NCI-H748 treated with DMSO at 0.1 percent for 48 hours (cell line): ENCODE results near the gene PRPF38B.

Source experiments
- DNase-seq: peaks from one replicate; lab custom pipeline; 2025; lab: John Stamatoyannopoulos, UW

Gene PRPF38B

DNA sequence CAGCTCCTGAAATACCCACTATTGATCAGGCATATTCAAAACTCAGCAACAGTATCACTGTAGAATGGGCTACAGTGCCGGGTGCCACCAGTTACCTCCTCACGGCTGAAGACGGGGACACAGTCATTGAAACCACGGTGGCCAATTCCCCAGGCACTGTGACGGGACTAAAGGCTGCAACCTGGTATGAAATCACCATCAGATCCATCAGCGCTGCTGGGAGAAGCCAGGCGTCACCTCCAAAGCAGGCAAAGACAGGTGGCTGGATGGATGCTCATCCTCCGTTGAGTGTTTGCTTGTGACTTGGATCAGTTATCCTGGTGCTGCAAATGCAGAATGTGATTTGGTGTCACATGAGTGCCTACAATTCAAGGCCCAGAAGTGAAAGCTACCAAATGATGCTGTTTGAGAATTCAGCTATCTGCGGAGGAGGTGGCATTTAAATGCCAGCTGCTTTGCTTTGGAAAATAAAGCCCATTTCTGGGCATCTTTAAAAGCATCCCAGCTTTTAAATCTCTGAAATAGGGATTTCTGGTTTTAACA lies 25.7 kb downstream of the PRPF38B start:
- no peak for DNase-seq

- DNase-seq: no peak
Measured at GRCh38 chr1:108718927-108719655, 27.0 kb downstream of the PRPF38B start.

DNA sequence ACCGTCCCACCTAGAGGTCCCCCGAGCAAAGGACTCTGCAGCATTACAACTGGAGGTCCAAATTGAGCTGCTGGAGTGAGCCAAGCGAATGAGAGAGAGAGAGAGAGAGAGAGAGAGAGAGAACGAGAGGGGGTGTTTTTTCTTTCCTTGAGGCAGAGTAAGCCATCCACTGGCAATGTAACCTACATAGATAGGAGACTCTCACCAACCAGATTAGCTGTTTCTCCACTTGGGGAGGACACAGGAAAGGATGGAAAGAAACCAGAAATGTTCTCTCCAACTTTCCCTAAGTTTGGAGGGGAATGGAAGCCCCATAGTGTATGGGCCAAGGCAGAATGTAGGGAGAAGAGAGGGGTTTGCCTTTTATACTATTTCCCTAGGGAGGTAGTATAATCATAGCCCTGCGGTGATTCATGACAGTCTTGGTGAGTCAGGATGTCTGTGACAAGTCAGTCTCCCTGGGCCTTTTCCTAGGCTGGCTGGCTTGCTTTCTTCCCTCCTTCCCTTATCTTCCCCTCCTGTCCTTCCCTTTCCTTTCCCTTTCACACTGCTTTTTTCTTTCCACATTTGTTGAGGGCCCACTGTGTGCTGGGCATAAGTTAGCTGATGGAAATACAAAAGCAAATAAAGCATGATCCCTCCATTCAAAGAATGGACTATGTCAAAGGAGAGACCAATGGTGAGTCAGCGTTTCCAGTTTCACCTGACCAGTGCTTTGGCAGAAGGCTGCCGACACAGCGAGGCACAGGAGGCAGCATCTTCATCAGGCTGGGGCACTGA lies 27.7 kb downstream of the PRPF38B start:
- no peak for DNase-seq

- DNase-seq: no peak
Measured at GRCh38 chr1:108722292-108722691, 30.2 kb downstream of the PRPF38B start.

GRCh38 chr1:108725906-108726305 lies 33.8 kb downstream of the PRPF38B start:
- no peak for DNase-seq

GRCh38 chr1:108728327-108728923 lies 36.3 kb downstream of the PRPF38B start:
- no peak for DNase-seq

- DNase-seq: no peak
Measured at GRCh38 chr1:108729481-108729880, 37.4 kb downstream of the PRPF38B start.

- no peak for DNase-seq
Measured at GRCh38 chr1:108732398-108732797, 40.3 kb downstream of the PRPF38B start.

DNA sequence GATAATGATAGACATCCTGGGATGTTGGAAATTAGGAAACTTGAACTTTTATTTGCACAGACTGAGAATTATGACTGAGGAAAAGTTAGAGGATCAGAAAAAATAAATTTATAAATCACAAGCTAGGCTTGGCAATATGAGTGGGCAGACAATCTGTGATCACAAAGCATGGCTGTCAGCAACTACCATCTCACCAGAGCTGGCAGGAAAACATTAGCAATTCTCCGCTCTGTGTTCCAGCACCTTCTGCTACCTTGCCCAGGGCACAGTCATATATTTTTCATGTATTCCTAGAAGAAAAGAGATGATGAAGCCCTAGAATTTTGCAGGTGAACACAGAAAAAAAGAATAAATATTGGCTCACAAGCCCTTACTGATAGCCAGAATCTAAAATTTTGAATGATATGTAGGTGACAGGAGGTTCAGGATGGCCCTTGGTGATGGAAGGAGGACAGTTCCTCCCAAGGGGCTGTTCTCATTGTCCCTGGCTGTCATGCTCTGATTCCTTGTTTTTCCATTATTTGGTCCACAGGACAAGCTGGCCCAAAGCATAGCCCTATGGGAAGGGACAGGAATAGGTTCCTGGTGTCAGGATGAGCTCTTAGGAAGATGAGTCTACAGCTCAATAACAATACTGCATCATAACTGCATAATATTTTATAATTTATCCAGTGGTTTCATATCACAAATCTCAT lies 42.2 kb downstream of the PRPF38B start:
- no peak for DNase-seq

DNA sequence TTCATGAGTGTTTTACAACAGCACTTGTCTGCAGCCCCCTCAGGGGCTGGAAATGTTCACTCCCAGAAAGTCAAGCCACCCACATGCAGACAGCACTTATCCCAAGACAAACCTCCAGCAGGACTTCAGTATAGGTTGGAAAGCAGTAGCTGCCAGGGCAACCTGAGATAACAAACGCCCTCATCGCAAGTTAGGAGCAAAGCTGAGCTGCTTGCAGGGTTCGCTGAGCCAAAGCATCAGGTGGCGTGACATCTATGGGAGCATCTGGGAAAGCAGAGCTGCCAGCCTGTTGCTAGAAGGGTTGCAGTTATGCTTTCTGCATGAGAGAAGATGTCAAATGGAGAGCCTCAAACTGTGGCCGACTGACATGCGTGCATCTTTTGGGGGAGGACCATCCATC lies 50.1 kb downstream of the PRPF38B start:
- DNase-seq: no peak

DNA sequence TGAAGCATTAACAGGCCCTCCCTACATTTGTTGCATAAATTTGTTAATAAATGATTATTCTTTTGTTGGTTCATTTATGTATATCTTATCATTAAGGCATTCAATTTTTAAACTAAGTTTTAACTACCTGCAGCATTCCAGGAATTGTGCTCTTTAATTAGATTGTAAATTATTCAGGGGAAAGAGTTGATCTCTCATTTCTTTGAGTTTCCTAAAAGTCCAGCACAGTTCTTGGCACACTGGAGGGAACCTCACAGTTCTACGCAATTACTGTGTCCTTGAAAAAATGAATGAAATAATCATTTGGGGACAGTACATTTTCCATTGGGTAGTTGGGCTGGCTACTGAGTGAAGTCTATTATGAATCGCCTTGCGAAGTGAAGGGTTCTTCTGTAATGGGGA lies 53.9 kb downstream of the PRPF38B start:
- DNase-seq: no peak

- peak; percentile 93 for DNase-seq
Measured at GRCh38 chr1:108746382-108747170, 54.5 kb downstream of the PRPF38B start, which contains the start of gene STXBP3. STXBP3 (plus strand) TSS chr1:108746674; CDS start chr1:108746738, 64 bp downstream.

- peak; percentile 61 for DNase-seq
Measured at GRCh38 chr1:108747171-108747850, 55.2 kb downstream of the PRPF38B start.

GRCh38 chr1:108747898-108748297 lies 55.8 kb downstream of the PRPF38B start:
- no peak for DNase-seq

DNA sequence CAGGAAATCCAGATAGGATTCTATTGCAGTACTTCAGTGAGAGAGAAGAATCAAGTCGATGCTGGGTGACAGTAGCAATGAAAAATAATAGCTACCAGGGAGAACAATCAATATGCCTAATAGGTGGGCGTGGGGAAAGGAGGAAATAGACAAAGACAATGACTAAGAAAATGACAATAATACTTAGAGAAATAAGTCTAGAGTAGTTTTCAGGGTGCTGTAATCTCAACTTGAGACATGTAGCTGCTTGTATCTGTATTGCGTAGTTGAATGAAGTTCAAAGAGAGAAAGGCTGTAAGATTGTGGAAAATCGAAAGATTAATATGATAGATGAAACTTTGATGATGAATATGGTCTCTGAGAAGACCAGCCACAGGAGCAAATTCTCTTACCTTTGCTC lies 57.0 kb downstream of the PRPF38B start:
- DNase-seq: no peak

- no peak for DNase-seq
Measured at GRCh38 chr1:108750476-108751181, 58.5 kb downstream of the PRPF38B start.
